Stimulated activated CD4-positive, alpha-beta T cell treated with anti-CD3 and anti-CD28 coated beads, Interleukin-15, amount 100 ng/mL, for 48 hours (primary cell): ENCODE measurements around the gene RGS7.

Experiments used
- DNase-seq, 2 donors: peaks; one replicate each; pipeline ENCODE4 v3.0.0-alpha.2; 2020; ENCODE audit warnings: low read depth in 2 of 2

The RGS7 gene

DNA sequence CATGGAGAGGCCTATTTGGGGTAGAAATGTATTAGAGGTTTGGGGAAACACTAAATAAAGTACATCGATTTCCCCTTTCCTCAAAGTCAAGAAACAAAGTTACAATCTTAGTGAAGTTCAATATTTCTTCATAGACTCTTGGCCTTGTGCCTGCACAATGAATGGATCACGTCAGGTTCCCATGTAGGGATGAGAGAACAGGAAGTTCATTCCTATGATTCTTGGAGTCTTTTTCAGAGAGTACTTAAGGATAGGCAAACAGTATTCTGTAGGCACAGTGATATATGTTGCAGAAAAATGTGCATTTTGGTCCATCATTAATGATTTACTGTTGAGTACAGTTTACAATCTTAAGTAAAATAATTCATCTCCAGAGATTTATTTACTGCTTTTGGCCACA lies 275.5 kb downstream of the RGS7 start:
- DNase-seq, result no peak

DNA sequence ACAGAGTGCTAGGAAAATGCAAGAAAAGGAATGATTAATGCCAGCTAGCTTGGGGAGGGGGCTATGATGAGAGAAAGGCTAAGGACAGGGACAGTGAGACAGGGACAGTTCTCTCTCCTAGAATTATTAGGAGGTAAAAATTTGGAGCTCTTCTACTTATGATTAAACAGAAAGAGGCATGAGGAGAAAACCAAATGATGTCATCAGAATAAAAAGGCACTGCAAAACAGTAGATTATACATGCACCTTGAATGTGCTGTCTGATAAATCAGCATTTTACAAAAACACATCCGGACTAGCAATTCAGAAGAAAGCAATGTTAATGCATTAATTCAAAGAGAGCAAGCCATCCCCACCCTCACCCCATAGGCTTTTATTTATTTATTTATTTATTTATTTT lies 277.5 kb downstream of the RGS7 start:
- DNase-seq, result no peak

DNA sequence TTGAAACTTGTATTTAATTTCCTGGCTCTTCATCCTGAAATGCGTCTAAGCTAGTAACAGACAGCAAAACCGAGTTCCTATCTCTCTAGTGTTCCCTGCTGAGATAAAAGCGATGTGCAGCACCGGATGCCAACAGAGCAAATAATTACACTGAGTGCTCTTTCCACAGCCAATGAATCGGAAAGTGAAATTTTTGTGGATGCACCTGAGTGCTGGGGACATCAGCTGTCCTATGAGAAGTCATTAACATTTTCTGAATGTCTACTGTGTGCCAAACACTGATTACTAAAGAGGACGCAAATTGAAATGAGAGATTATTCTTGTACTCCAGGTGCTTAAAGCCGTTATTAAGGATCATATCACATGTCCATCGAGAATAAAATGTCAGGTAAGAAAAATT lies 278.0 kb downstream of the RGS7 start:
- no peak for DNase-seq

DNA sequence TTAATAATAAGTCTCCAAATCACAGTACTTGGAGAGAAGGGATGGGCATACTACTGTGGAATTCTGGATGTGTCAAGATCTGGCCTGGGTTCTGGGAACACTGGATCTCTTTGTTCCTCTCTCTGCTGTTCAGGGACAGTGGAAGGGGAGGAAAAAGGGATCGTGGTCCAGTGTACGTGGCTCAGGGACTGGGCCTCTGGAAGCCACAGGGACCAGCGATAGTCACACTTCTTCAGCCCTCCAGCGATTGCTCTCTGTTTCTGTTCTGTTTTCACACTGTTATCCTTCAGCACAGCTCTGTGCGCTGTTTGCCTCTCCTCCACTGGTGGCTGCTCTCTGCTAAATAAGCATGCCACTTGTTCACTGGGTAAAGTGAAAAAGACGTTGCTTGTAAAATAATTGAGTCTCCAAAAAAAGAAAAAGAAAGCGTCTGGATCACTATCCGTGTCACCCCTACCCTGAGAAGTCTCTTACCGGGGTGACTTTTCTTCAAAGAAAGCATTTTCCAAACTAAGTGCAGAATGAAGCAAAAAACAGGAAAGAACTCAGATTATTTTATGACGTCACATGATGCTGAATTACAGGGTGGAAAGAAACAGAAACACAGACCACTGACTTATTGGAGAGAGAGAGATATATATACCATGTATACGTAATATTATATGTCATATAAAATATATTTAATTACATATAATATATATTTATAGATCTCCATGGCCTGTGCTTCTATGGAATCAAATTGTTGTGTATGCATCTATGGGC lies 279.4 kb downstream of the RGS7 start:
- no peak for DNase-seq

DNA sequence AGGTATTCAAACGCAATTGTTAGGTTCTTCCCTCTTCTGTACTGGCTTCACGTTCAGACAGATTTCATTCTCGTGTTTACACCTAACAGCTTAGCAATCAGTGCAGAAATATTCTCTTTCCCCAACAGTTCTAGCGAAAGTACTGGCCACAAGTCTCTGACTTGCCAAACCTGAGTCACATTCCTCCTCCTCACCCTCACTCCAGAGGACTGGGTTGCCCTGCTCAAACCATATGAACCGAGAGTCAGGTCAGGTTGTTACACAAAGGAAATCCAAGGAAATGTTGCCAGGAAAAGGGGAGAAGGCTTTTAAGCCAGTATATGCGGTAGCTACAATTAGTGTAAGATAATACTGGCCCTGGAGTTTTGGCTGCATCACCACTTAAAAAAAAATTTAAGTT lies 282.5 kb downstream of the RGS7 start:
- DNase-seq, result no peak

DNA sequence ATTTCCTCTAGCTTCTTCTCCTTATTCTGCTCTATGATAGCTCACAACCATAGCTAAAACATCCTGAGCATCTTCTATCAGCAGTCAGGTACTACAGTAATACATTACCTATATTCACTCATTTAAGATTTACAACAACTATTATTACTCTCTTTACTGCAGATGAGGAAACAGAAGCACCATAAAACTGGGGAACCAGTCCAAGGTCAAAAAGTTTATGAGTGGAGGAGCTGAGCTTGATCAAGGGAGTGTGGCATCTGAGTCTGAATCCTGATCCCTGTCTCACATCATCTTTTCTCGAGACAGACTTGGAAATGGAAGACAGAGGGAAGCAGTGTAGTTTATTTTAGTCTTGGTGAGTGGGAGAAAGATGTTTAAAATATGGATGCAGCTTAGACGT lies 288.6 kb downstream of the RGS7 start:
- no peak for DNase-seq

DNA sequence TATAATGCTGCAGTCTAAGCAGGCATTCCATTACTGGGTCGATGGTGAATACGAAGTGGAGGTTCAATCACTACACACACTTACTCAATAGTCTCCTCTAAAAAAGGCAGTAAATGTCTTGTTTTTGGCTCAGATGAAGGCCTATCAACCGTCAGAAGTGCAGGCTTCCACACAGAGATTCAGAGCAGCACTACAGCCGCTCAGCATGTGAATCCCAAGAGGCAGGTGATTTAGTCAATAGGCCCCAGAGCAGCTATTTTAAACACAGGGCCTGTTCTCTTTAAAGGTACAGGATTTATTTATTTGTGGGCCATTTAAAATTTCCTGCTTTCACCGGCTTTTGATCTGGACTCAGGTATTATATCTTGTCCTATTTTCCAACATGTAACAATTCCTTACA lies 293.7 kb downstream of the RGS7 start:
- no peak for DNase-seq

DNA sequence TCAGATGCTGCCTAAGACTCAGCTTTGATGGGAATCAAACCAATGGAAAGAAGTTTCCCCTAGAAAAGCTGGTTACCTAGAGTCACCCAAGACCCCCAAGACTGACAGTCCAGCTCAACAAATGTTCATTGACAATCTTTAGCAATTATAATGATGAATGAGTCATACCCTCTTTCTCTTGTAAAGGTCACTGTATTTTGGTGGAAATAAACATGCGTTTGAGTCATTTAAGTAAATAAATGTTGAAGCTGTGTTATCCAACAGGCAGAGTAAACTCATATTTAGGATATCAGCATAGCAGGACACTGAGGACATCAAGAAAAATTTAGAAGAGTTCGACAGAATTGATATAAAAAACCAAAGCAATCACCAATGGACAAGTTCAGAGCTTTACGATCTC lies 295.9 kb downstream of the RGS7 start:
- no peak for DNase-seq

DNA sequence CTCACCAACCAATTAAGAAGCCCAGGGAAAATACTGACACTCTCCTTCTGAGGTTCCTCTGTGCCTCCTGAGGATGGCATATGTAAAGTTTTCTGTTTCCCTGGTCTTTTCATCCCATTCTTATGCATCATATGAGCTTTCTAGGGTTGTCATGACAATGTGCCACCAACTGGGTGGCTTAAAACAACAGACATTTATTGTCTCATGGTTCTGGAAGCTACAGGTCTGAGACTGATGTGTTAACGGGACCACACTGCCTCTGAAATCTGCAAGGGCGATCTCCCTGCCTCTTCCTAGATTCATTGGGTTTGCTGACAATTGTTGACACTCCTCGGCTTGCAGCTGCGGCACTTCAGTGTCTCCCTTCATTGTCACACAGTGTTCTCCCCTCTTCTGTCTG lies 308.4 kb downstream of the RGS7 start:
- DNase-seq, result no peak

DNA sequence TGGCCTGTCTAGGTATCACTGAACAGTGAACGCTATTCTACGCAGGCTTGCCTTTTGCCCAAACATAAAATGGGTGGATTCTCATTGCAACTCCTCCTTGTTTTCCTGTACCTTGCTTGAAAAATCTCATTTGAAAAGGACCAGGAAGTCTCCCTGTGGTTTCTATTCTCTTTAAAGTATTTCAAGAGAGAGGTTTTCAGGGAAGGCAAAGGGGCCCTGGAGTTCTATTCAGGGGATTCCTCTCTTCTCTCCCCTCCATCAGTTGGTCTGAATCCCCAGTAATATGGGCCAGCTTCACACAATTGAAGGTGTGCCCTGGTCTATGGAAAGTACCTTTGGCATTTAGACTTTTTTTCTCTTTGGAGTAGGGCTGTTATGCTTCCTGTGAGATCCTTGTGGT lies 311.3 kb downstream of the RGS7 start:
- DNase-seq, result no peak

DNA sequence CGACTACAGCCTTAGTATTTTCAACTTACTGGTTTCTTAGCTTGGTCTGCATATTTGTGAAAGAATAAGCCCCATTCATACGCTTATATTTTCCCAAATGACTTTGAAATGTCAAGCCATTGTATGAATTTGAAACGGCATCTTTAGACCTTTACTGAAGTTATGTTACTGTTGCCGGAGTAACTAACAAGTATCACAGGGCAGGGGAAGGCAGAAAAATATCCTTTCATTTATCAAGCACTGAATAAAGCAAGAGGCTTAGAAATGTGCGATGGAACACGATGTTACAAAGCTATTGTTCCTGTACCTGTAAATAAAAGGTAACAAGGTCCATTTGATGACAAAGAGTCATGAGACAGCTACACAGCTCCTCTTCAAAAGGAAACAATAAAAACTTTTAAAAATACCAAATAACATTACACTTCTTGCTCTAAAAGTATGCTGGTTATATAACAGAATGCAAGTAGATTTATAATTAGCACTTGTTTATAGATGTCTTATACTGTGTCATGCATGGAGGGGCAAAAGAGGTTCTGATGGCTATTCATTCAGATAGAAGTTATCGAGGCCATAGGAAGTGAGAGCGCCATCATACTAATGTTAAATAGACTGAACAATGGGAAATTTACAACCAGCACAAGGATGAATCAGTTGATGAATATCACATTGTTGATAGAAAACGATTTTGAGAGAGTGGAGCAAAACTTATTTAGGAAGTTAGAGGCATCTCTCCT lies 322.6 kb downstream of the RGS7 start:
- no peak for DNase-seq

DNA sequence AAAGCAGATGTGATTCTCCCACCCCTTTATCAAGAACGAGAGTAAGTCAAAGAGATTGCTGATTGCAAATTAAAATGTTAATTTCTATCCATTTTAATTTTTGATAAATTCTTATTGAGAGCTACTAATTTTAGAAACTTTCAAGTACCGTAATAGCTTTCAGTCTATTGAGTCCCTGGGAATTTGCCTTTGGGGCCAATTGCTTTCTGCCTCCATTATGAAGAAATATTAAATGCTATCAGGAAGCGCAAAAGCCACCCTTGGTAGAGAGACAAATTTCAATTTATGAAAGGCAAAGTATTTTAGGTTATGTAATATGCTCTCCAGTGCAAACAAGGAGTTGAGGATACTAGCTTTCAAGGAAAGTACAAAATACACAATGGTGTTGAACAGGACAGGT lies 332.2 kb downstream of the RGS7 start:
- no peak for DNase-seq

DNA sequence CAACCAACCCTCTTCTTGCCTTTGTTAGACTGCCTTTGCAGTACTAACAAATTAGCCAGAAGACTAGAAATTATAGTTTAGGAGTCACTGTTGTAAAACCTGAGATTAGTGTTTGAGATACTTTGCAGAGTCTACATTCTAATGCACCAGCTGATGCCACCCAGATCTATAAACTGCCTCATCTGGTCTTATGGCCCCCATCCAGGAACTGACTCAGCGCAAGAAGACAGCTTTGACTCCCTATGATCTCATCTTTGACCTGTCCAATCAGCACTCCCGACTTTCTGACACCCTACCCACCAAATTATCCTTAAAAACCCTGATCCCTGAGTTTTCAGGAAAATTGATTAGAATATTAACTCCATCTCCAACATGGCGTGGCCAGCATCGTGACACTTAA lies 334.6 kb downstream of the RGS7 start:
- no peak for DNase-seq

DNA sequence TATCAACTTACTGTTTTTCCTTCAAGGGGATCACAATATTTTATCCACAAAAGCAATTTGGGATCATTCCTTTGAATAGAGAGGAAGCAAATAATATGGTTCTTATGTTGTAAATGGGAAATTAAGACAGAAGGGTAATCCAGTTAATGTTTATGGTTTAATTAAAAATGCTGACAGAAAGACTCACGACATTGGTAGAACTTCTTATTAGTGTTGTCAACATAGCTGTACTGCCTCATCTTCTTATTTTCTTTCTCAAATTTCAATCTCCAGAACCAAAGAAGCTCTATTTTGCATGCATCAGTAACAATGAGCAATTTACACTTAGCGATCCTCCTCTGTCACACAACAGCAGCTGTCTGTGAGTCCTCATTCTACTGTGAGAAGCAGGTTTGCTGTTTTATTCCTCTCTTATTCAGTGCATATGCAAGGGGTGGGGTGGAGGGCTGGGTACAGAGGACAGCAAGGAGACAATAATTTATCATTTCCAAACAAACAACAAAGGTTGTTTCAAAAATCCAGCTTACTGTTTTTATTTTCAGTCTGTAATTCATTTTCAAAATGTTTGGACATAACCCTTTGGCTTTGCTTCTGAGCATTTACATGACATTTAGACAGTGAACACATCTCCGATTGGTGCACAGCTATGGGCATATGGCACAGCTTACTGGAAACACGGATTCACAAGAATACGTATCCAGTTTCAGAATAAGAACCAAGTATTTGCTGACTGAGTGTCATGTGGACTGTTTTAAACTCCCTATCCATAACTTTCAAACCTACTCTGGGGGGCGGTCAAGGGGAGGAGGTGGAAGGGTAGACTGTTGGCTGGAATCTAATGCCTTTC lies 335.9 kb downstream of the RGS7 start:
- DNase-seq, result no peak

DNA sequence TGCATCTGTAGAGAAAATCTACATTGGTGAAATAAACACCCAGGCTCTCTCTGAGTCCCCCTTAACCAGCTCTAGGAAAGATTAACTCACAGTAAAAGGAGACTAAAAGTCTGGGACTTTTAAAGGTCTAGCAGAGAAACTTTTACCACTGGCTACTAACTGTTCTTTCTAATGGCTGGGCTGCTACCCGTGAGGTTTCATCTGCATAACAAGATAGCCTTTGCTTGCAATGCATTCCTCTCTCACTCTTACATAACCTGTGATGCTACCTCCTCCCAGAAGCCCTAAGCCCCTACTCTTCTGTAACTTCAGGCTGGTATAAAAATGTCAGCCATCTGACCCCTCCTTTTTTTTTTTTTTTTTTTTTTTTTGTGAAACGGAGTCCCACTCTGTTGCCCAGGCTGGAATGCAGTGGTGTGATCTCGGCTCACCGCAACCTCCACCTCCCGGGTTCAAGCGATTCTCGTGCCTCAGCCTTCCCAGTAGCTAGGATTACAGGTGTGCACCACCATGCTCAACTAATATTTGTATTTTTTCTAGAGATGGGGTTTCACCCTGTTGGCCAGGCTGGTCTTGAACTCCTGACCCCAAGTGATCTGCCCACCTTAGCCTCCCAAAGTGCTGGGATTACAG lies 344.2 kb downstream of the RGS7 start:
- no peak for DNase-seq

DNA sequence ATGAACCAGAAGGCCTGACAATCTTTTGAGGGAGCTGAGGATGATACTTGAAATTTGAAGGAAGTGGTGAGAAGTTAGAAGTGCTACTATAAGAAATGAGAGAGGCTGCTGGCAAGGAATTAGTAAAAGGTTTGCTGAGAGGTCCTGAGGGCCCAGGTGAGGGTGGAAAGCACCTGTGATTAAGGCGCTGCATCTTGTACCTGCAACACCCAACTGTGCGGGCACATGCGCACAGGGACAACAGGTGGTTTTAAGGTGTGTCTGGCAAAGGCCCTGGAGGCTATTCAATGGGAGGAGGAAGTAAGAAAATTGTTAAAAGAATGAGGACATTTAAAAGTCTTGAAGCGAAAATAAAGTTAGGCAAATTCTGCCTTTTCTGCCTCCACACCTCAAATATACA lies 349.3 kb downstream of the RGS7 start:
- DNase-seq, result no peak

DNA sequence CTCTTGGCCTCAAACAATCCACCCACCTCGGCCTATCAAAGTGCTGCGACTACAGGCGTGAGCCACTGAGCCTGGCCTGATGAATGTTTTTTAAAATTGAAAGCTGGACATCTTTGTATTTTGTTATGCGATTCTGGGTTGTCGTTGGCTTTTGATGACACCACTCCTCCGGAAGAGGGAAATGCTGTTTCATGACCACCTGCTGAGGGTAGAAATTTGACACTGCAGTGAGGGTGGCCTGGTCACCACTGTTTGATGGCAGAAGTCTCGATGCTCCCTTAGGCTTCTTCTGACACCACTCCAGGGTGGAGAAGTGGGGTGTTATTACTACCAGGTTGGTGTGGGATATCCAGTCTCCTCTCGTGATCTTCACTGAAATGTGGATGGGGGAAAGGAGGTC lies 357.2 kb downstream of the RGS7 start:
- no peak for DNase-seq

DNA sequence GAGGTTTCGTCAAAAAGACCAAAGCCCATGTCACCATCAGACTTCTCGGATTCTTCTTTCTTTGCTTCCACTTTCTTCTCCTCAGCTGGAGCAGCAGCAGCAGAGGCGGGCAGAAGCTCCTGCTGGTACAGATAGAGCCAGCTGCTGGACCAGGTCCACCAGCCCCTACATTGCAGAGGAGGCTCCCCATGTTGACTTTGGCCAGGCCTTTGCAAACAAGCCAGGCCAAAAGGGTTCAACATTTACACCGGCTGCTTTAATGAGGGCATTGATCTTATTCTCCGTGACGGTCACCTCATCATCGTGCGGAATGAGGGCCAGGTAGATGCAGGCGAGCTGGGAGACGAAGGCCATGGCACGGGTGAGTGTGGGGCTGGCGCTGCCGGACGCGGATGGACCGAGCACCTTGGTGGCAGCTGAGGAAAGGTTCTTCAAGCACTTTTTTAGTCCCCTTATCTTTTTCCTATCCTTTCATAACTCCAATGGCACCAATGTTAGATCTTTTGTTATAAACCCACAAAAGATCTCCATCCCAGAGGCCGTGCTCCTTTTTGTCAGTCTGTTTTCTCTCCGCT lies 358.5 kb downstream of the RGS7 start:
- no peak for DNase-seq

DNA sequence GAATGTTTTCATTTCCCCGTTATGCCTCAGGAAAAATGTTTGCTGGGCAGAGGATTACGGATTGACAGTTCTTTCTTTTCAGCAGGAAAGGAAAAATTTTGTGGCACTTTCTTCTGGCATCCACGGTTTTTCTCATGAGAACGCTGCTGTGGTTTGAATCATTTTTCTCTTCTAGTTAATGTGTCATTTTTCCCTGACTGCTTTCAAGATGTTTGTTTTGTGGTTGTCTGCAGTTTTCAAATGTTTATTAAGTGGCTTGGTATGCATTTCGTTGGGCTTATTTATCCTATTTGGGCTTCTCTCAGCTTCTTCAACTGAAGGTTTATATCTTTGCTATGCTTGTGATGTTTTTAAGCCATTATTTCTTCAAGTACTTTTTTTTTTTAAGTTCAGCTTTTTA lies 359.0 kb downstream of the RGS7 start:
- DNase-seq, result no peak

DNA sequence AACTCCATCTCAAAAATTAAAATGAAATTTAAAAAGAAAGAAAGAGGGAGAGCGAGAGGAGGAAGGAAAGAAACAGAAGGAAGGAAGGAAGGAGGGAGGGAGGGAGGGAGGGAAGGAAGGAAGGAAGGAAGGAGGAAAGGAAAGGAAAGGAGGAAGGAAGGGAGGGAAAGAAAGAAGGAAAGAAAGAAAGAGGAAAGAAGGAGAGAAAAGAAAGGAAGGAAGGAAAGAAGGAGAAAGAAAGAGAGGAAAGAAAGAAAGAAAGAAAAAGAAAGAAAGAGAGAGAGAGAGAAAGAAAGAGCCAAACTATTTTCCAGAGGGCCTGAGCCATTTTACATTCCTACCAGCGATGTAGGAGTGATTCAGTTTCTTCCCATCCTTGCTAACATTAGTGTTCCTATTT lies 364.0 kb downstream of the RGS7 start:
- DNase-seq, result no peak

DNA sequence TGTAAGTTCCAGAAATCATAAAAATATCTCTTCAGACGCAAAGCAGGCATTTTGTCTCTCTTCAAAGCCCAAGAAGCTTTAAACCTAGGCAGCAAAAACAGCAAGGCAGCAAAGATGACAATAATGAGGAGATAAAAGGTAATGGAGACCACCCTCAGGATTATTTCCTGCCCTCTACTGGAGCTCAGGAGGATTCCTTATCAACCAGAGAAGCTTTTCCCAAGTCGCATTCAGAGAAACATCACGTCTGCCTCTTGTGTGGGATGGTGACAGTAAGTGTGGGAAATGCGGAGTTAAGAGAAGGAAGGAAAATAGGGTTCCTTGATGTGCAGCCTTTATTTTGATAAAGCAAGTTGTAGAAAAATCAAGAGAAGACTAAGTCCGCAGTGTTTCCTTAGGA lies 365.8 kb downstream of the RGS7 start:
- no peak for DNase-seq

DNA sequence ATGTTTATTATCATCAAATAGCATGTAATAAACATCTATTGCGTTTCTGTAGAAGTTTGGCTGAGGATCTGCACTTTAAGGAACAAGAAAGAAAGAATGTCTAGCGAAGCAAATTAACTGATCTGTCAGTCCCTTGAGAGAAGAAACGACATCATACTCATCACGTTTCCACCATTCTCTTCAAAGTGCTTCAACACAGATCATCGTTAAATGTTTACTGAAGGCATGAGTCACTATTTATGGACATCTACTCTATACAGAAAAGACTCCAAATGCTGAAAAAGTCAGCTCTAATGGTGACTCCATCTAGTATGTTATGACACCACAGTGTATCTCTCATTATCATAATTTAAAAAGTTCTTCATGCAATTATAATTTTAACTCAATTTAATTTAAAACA lies 369.1 kb downstream of the RGS7 start:
- no peak for DNase-seq
